GM18867 (cell line): ENCODE measurements around the gene TSPAN32.
"Not testable (repeated sequence)": the region's sequence is repeated elsewhere in the genome, so short reads cannot be mapped to it uniquely, and the experiment has no call there.

ENCODE experiments used
- ATAC-seq: cut with Tn5 transposase; IDR thresholded peaks from one replicate; pipeline ENCODE4 v1.9.1; 2021; ENCODE audit warnings: mild to moderate bottlenecking, moderate library complexity; ENCODE audit not compliant: unreplicated experiment

Gene TSPAN32

GRCh38 chr11:2362414-2362813 is 60.6 kb downstream of the TSPAN32 start:
- ATAC-seq, result no peak

DNA sequence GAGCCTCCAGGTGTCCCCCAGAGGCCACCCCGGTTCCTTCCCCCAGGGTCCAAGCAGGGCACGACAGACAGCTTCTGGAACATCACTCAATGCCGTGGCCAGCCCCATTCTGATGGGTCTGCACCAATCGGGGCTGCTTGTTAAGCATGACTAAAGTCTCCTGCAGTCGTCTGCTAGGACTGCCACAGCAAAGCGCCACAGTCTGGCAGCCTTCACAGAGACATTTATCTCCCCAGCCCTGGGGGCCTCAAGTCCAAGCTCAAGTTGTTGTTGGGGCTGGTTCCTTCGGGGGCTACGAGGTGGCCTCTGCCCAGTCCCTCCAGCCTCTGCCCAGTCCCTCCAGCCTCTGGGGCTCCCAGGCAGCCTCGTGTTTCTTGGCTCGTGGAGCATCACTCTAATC is 61.3 kb downstream of the TSPAN32 start:
- ATAC-seq, result no peak

DNA sequence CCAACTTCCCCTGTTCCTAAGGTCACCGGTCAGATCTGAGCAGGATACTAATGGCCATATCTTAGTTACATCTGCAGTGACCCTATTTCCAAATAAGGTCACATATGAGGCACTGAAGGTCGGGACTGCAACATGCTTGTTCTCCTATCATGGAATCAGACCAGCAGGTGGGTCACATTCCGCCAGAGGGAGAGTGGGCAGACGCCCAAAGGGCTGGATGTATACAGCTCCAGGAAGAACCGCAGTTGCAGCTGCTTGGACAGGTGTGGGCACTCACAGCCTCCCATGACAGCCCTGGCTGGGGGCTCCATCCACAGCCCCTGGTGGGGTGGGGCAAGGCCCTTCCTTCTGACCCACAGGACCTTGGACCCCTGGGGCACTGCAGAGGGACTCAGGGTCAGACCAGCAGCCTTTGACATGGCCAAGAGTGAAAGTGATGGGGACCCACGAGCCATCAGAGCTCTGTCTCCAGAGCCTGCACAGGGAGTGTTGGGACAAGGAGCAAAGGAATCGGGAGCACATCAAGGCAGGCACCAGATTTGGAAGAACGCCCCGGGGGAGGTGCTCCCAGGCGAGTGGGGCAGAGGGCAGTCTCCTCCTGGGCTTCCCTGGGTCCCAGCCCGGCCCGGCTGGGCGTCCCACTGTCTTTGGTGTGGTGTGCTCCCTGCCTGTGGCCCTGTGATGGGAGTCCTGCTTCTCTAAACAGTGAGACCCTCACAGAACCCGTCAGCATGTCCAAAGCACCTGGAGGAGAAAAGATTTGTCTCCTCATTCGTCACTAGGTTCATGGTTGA is 62.0 kb downstream of the TSPAN32 start:
- no peak for ATAC-seq

DNA sequence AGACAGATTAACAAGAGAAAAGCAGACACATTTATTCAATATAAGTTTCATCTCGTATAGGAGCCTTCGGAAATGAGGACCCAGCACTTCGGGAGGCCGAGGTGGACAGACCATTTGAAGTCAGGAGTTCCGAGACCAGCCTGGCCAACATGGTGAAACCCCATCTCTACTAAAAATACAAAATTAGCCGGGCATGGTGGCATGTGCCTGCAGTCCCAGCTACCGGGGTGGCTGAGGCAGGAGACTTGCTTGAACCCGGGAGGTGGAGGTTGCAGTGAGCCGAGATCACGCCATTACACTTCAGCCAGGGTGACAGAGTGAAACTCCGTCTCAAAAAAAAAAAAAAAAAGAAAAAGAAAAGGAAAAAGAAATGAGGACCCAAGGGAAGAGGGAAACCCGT is 62.6 kb downstream of the TSPAN32 start:
- ATAC-seq, result not testable (repeated sequence)

DNA sequence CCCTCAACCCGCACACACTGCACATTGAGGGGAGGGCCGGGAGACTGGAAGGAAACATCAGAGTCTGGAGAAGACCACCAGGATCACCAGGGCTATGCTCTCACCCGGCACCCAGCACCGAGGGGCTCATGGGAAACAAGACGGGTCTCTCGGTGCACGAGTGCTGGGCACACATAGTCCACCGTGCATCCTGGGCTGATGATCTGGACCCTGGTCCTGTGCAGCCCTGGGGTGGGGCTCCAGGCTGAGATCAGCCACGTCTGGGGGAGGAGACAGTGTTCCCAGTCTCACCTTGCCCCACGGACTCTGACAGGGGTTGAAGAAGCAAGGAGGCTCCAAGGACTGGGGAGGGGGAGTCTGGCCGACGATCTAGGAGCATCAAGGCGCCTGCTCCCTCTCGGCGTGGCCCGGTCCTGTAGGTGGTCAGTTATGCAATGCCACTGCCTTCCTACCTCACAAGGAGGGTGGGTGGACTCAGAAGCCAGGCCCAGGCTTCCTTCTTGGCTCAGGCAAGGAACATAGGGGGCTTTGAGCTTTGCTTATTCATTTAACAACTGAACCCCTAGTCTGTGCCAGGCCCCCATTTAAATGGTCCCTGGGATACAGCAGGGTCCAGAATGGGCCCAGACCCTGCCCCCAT is 63.9 kb downstream of the TSPAN32 start:
- no peak for ATAC-seq

DNA sequence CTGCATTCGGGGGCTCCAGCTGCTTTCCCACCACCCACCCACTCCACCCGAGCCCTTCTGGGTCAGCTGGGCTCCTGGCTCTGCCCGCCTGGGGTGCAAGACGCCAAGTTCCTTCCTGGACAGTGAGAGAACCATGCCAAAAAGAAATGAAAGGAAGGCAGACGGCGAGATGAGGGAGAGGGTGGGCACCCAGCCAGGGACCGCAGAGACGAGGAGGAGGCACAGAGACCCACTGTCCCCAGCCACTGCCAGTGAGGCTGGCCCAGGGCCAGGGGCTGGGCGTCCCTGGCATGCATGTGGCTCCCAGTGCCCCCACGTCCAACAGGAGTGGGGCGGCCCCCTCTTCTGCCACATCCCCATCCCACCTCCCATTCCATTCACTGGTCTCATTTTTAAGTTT is 64.5 kb downstream of the TSPAN32 start:
- no peak for ATAC-seq

GRCh38 chr11:2366733-2367132 is 64.9 kb downstream of the TSPAN32 start:
- no peak for ATAC-seq

GRCh38 chr11:2367266-2368160 is 65.7 kb downstream of the TSPAN32 start:
- ATAC-seq, result no peak
